Liver (tissue), 3 donors: Measurements from ENCODE around the gene FILIP1L.

ENCODE experiments used
- HNF4G ChIP-seq: IDR thresholded peaks from 2 replicates; pipeline ENCODE4 v1.6.1; 2016; ENCODE audit warnings: antibody characterized with exemption
- JUND ChIP-seq, 2 donors: IDR thresholded peaks; 2 replicates each; pipeline ENCODE4 v1.6.1; 2016; ENCODE audit warnings: antibody characterized with exemption in 2 of 2
- YY1 ChIP-seq: IDR thresholded peaks from 2 replicates; pipeline ENCODE4 v1.6.1; 2016; ENCODE audit warnings: antibody characterized with exemption, mild to moderate bottlenecking
- TF ChIP-seq, protein P1 (sequence below): fragments of 150-350 bp; IDR thresholded peaks from 2 replicates; pipeline ENCODE4 v1.5.1; 2017; ENCODE audit warnings: improper control_type of control experiment, low read depth, low read length; ENCODE audit not compliant: missing input control
- TF ChIP-seq, protein P2 (sequence below): IDR thresholded peaks from 2 replicates; pipeline ENCODE4 v1.6.1; 2016; ENCODE audit warnings: antibody characterized with exemption, mild to moderate bottlenecking
- donor health status: healthy.
- donor health status: healthy.

DNA sequence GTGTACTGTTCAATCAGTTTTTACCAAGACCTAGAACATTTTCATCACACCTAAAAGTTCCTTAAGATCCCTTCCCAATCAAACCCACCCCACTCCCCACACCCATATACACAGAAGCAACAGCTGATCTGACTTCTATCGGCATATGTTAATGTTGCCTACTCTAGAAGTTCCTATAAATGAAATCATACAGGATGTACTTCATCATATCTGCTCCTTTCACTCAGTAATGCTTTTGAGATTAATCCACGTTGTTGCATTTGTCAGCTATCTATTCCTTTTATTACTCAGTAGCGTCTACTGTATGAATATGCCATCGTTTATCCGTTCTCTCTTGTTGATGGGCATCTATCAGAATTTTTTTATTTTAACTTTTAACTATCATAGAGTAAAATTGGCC lies 14.3 kb upstream of the FILIP1L start:
- TF ChIP-seq YY1 (no peak), JUND (IDR thresholded peaks at IDR 0.05) (no peak), HNF4G (no peak)
- TF ChIP-seq, protein P1, sequence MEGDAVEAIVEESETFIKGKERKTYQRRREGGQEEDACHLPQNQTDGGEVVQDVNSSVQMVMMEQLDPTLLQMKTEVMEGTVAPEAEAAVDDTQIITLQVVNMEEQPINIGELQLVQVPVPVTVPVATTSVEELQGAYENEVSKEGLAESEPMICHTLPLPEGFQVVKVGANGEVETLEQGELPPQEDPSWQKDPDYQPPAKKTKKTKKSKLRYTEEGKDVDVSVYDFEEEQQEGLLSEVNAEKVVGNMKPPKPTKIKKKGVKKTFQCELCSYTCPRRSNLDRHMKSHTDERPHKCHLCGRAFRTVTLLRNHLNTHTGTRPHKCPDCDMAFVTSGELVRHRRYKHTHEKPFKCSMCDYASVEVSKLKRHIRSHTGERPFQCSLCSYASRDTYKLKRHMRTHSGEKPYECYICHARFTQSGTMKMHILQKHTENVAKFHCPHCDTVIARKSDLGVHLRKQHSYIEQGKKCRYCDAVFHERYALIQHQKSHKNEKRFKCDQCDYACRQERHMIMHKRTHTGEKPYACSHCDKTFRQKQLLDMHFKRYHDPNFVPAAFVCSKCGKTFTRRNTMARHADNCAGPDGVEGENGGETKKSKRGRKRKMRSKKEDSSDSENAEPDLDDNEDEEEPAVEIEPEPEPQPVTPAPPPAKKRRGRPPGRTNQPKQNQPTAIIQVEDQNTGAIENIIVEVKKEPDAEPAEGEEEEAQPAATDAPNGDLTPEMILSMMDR, result no peak
- TF ChIP-seq, protein P2, sequence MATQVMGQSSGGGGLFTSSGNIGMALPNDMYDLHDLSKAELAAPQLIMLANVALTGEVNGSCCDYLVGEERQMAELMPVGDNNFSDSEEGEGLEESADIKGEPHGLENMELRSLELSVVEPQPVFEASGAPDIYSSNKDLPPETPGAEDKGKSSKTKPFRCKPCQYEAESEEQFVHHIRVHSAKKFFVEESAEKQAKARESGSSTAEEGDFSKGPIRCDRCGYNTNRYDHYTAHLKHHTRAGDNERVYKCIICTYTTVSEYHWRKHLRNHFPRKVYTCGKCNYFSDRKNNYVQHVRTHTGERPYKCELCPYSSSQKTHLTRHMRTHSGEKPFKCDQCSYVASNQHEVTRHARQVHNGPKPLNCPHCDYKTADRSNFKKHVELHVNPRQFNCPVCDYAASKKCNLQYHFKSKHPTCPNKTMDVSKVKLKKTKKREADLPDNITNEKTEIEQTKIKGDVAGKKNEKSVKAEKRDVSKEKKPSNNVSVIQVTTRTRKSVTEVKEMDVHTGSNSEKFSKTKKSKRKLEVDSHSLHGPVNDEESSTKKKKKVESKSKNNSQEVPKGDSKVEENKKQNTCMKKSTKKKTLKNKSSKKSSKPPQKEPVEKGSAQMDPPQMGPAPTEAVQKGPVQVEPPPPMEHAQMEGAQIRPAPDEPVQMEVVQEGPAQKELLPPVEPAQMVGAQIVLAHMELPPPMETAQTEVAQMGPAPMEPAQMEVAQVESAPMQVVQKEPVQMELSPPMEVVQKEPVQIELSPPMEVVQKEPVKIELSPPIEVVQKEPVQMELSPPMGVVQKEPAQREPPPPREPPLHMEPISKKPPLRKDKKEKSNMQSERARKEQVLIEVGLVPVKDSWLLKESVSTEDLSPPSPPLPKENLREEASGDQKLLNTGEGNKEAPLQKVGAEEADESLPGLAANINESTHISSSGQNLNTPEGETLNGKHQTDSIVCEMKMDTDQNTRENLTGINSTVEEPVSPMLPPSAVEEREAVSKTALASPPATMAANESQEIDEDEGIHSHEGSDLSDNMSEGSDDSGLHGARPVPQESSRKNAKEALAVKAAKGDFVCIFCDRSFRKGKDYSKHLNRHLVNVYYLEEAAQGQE, result no peak
